HG02870 (cell line): ENCODE data around the gene IL10RA.

ENCODE experiments used
- ATAC-seq: cut with Tn5 transposase; IDR thresholded peaks from one replicate; pipeline ENCODE4 v1.9.1; 2021; ENCODE audit warnings: mild to moderate bottlenecking, moderate library complexity; ENCODE audit not compliant: unreplicated experiment

Gene IL10RA

DNA sequence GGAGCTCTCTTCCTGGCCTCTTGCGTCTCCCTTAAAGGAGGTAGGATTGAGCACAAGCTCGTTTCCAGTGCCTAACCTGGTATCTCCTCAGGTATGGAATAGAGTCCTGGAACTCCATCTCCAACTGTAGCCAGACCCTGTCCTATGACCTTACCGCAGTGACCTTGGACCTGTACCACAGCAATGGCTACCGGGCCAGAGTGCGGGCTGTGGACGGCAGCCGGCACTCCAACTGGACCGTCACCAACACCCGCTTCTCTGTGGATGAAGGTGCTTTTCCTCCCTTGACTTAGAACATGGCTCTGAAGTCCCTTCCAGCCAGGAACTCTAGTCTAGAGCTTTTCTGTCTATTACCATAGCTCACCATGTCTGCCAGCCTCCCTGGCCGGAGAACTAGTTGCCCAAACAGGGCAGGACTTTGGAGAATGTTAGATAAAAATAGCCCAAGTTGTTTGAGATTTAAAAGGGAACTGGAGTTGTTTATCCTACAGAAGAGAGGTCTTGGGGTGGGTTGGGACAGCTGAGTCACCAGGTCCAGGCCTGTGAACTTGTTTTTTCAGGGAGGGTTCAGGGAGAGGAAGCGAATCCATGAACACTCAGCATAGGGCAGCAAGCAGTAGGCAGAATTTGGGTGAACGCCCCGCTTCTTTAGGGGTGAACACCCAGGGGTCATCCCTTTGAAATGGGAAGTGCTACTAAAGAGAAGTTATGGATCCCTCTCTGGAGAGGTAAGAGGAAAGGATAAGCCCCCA lies 3.3 kb downstream of the IL10RA start:
- no peak for ATAC-seq

- ATAC-seq, result no peak
Measured at GRCh38 chr11:117992136-117992535, 5.9 kb downstream of the IL10RA start.

DNA sequence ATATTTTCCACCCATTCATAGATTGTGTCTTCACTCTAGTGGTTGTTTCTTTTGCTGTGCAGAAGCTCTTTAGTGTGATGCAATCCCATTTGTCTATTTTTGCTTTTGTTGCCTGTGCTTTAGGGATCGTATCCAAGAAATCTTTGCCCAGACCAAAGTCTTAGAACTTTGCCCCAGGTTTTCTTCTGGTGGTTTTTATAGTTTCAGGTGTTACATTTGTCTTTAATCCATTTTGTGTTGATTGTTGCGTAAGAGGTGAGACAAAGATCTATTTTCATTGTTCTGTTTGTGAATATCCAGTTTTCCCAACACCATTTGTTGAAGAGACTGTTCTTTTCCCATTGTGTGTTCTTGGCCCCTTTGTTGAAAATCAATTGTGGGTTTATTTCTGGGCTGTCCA lies 6.4 kb downstream of the IL10RA start:
- no peak for ATAC-seq

DNA sequence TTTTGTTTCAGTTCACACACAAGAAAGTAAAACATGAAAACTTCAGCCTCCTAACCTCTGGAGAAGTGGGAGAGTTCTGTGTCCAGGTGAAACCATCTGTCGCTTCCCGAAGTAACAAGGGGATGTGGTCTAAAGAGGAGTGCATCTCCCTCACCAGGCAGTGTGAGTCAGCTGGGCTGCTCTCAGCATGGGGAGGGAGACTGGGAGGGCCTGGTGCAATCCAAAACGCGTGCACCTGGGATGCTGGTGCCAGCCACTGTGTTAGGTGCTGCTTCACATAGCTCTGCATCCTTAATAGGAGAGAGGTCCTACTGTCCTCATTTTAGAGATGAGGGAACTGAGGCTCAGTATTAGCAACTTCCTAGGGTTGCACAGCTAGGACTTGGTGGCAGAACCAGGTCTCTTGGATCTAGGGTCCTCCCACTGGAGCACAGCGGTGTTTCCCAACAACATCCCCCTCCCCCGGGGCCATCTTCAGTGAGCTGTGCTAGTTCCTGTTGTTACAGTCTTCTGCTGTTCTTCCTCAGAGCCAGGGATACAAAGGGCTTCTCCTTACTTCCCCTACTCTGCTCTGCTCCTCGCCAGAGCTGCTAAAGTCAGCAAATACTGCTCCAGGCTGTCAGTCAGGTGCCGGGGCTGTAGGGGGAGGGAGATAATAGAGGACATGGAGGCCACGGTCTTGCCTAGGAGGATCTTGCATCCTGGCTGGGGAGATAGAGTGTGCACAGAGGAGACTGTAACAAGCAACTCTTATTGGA lies 8.0 kb downstream of the IL10RA start:
- ATAC-seq, result no peak

- ATAC-seq, result no peak
Measured at GRCh38 chr11:117995472-117995871, 9.3 kb downstream of the IL10RA start.

DNA sequence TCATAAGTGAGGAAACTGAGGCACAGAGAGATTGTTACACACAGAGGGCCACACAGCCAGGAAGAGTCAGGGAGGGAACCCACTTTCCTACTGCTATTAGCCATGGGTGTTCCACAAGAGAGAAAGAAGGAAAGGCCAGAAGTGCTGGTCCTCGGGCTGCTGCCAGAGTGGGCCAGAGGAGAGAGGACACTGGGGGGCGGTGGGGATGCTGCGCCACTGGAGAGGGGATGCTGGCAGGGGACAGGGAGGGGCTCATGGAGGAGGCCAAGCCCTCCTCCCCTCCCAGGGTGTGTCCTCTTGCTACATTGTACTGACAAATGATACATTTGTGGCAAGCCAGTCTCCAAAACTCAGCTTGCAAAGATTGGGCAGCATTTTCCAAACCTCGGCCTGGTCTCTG lies 9.9 kb downstream of the IL10RA start:
- ATAC-seq, result no peak

DNA sequence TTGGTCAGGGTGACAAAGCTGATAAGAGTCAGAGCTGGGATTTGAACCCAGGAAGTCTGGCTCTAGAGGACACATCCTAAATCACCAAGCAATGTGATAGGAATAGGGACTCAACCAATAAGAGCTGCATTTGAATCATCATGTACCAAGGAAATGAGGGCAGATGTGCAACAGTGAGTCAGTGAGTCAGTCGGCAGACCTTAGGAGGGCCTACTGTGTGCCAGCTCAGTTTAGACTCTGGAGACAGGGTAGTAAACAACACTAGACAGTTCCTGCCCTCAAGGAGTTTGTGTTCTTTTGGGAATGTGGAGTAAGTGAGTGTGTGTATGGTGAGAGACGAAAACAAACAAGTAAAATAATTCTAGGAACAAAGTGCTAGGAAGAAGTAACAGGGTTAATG lies 11.2 kb downstream of the IL10RA start:
- ATAC-seq, result no peak

GRCh38 chr11:117997823-117998579 lies 11.8 kb downstream of the IL10RA start:
- peak; percentile 71 for ATAC-seq

DNA sequence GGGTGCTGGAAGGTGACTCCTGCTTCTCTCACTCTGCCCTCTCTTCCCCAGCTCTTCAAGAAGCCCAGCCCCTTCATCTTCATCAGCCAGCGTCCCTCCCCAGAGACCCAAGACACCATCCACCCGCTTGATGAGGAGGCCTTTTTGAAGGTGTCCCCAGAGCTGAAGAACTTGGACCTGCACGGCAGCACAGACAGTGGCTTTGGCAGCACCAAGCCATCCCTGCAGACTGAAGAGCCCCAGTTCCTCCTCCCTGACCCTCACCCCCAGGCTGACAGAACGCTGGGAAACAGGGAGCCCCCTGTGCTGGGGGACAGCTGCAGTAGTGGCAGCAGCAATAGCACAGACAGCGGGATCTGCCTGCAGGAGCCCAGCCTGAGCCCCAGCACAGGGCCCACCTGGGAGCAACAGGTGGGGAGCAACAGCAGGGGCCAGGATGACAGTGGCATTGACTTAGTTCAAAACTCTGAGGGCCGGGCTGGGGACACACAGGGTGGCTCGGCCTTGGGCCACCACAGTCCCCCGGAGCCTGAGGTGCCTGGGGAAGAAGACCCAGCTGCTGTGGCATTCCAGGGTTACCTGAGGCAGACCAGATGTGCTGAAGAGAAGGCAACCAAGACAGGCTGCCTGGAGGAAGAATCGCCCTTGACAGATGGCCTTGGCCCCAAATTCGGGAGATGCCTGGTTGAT lies 12.6 kb downstream of the IL10RA start:
- ATAC-seq, result no peak

DNA sequence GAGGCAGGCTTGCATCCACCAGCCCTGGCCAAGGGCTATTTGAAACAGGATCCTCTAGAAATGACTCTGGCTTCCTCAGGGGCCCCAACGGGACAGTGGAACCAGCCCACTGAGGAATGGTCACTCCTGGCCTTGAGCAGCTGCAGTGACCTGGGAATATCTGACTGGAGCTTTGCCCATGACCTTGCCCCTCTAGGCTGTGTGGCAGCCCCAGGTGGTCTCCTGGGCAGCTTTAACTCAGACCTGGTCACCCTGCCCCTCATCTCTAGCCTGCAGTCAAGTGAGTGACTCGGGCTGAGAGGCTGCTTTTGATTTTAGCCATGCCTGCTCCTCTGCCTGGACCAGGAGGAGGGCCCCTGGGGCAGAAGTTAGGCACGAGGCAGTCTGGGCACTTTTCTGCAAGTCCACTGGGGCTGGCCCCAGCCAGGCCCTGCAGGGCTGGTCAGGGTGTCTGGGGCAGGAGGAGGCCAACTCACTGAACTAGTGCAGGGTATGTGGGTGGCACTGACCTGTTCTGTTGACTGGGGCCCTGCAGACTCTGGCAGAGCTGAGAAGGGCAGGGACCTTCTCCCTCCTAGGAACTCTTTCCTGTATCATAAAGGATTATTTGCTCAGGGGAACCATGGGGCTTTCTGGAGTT lies 13.3 kb downstream of the IL10RA start:
- no peak for ATAC-seq

- no peak for ATAC-seq
Measured at GRCh38 chr11:118000067-118000849, 14.1 kb downstream of the IL10RA start.

GRCh38 chr11:118000850-118001228 lies 14.6 kb downstream of the IL10RA start:
- ATAC-seq, result no peak

- no peak for ATAC-seq
Measured at GRCh38 chr11:118001494-118001971, 15.3 kb downstream of the IL10RA start.

GRCh38 chr11:118002010-118002540 lies 15.9 kb downstream of the IL10RA start:
- ATAC-seq, result no peak

- ATAC-seq, result no peak
Measured at GRCh38 chr11:118002541-118003423, 16.6 kb downstream of the IL10RA start.

DNA sequence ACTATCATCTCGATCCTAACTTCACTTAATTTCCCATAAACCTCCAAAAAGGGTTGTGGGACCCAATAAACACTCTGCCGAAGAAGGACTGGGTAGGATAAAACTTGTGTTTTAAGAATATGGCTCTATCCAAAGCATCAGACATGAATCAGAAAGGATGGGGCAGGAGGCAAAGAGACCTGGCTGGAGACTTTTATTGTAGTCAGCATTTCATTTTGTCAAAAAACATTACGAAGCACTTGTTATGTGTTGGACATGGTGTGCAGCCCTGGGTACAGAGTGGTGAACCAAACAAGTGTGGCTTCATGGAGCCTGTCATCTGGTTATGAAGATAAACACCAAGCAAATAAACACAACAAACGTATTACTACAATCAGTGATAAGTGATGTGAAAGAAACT lies 17.3 kb downstream of the IL10RA start:
- ATAC-seq, result no peak

DNA sequence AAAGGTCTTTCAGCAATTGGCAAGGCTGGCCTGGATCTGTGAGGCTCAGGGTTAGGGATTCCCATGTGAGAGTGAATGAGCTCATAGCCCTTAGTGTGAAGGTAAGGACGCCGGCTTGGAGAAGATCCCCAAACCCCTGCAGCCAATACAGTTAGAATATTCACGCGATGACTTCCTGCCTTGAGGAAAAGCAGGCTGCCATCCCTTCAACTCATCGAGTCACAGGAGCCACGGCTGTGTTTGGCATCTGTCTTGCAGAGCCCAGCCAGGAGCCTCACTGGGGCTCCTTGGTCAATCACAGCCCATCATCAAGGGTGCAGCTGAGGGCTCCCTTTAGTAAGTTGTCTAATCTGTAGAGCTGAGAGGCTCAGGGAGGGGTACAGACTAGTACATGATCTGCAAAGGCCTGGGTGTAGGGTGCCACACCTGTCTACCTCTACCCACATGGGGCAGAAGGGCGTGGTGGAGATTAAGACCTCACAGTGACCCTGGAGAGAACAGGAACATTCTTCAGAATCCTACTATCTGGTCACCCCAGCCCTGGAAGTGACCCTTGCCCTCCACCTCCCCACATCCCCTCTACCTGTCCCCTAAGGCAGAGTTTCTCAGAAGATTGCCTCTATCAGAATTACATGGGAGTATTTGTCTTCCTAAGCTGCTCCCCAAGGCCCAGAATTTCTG lies 18.5 kb downstream of the IL10RA start:
- no peak for ATAC-seq
